Measurements from ENCODE around the gene ZSWIM8.

Gene ZSWIM8

GRCh38 chr10:73840056-73840402 lies 54.6 kb downstream of the ZSWIM8 start:
- DNase-seq = no peak
- CTCF ChIA-PET = interaction anchor here (1.5 to 18.8 kb wide), 3 partner anchors 7 to 44 kb away, joined by 3 to 452 read pairs (median 28); partner anchors contain the start of gene CAMK2G
- Histone ChIP-seq H3K27me3 (replicated peaks in 2 of 5; ENCODE audit: control insufficient read depth in 4 of 5, insufficient read depth in 5 of 5, low read length in 4 of 5) (no peaks in the 10 kb centered on the region), H3K36me3 (ENCODE audit: control insufficient read depth in 4 of 4, insufficient read depth in 4 of 4, low read length in 3 of 4) (peaks cover 17 to 89% (median 73%) of the 10 kb centered on the region in 4 experiments), H3K9me3 (ENCODE audit: control extremely low read depth in 1 of 5, control insufficient read depth in 4 of 5, insufficient read depth in 2 of 5, low read depth in 1 of 5, low read length in 4 of 5) (no peaks in the 10 kb centered on the region), H3K4me1 (ENCODE audit: control extremely low read depth in 1 of 4, control insufficient read depth in 4 of 4, insufficient read depth in 4 of 4, low read length in 3 of 4) (no peaks in the 10 kb centered on the region), H3K4me3 (ENCODE audit: control insufficient read depth in 1 of 7, extremely low read depth in 1 of 7, insufficient read depth in 4 of 7, low read depth in 2 of 7, low read length in 6 of 7) (no peak overlapping the region), H3K27ac (ENCODE audit: insufficient read depth in 1 of 2, low read depth in 1 of 2, low read length in 2 of 2, poor library complexity in 1 of 2, severe bottlenecking in 2 of 2) (no peak overlapping the region)
- POLR2A ChIA-PET = no interaction called here
- WGBS (ENCODE audit: insufficient coverage) = 94% methylated on average over 2 of the region's 4 CpGs

DNA sequence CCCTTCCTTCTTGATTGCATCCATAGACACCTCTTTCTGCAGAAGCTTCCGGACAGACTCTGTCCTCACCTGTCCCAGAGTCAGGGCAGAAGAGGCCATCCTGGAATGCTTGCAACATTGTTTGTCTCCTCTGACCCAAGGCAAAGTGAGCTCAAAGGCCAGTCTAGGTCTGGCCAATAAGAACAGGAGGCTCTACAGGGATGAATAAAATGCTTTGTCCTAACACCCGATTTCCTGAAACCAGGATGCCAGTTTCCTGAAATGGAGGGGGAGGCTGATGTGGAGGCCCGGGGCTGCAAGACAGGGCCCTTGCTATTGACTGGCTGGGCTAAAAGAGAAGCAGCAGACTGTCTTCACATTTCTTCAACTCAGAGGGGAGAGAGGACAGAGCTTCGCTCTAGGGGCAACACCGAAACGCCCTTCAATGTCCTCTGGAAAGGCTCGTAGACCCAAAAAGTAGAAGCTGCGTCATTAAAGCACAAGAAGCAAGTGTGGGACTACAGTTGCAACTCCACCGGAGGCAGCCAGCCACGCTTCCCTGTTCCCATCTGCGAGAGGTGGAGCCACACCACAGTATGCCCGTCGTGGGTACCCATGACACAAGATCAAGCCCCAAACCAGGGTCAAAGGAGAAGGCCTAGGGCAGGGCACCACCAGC lies 55.1 kb downstream of the ZSWIM8 start:
- POLR2A ChIA-PET = no interaction called here

DNA sequence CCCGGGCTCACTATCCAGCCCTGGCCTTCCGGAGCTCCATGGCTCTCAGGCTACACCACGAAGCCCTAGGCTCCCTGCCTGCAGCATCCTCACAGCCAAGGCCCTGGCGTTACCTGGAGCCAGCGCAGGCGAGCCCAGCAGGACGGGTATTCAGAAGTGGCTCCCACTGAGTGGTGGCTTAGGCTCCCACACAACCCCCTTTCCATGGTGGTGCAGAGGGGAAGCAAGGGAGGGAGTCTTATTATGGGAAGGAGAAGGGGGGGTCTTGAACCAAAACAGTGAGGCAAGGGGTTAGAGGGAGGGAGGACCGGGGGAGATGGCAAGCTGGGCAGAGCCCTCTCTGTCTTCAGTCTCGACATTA lies 55.6 kb downstream of the ZSWIM8 start:
- peaks cover 16 to 90% (median 75%) of the 10 kb centered on the region in 4 experiments for H3K36me3 ChIP-seq (ENCODE audit: control insufficient read depth in 4 of 4, insufficient read depth in 4 of 4, low read length in 3 of 4)
- ChIA-PET POLR2A (no interaction called here), CTCF (interaction anchor here (18.8 kb wide), 1 partner anchor 43 kb away, joined by 452 read pairs; the partner anchor contains the start of gene CAMK2G)
- no peak for DNase-seq
- H3K27ac ChIP-seq (ENCODE audit: insufficient read depth in 1 of 2, low read depth in 1 of 2, low read length in 2 of 2, poor library complexity in 1 of 2, severe bottlenecking in 2 of 2) = no peak overlapping the region
- 100% methylated on average over 3 of the region's 9 CpGs for WGBS (ENCODE audit: insufficient coverage)
- H3K27me3 ChIP-seq (replicated peaks in 2 of 5; ENCODE audit: control insufficient read depth in 4 of 5, insufficient read depth in 5 of 5, low read length in 4 of 5) = no peaks in the 10 kb centered on the region
- no peaks in the 10 kb centered on the region for H3K4me1 ChIP-seq (ENCODE audit: control extremely low read depth in 1 of 4, control insufficient read depth in 4 of 4, insufficient read depth in 4 of 4, low read length in 3 of 4)
- H3K9me3 ChIP-seq (ENCODE audit: control extremely low read depth in 1 of 5, control insufficient read depth in 4 of 5, insufficient read depth in 2 of 5, low read depth in 1 of 5, low read length in 4 of 5) = no peaks in the 10 kb centered on the region
- no peak overlapping the region for H3K4me3 ChIP-seq (ENCODE audit: control insufficient read depth in 1 of 7, extremely low read depth in 1 of 7, insufficient read depth in 4 of 7, low read depth in 2 of 7, low read length in 6 of 7)

More for the DNA sequence above, 55.1 kb downstream of the ZSWIM8 start:
- WGBS (ENCODE audit: insufficient coverage) = 98% methylated on average over 11 of the region's 13 CpGs
- no peaks in the 10 kb centered on the region for H3K9me3 ChIP-seq (ENCODE audit: control extremely low read depth in 1 of 5, control insufficient read depth in 4 of 5, insufficient read depth in 2 of 5, low read depth in 1 of 5, low read length in 4 of 5)
- CTCF ChIA-PET = interaction anchor here (1.5 to 18.8 kb wide), 3 partner anchors 7 to 43 kb away, joined by 3 to 452 read pairs (median 28); partner anchors contain the start of gene CAMK2G
- peaks cover 16 to 89% (median 74%) of the 10 kb centered on the region in 4 experiments for H3K36me3 ChIP-seq (ENCODE audit: control insufficient read depth in 4 of 4, insufficient read depth in 4 of 4, low read length in 3 of 4)
- no peak for DNase-seq
- H3K4me1 ChIP-seq (ENCODE audit: control extremely low read depth in 1 of 4, control insufficient read depth in 4 of 4, insufficient read depth in 4 of 4, low read length in 3 of 4) = no peaks in the 10 kb centered on the region
- no peak overlapping the region for H3K27ac ChIP-seq (ENCODE audit: insufficient read depth in 1 of 2, low read depth in 1 of 2, low read length in 2 of 2, poor library complexity in 1 of 2, severe bottlenecking in 2 of 2)
- no peak overlapping the region for H3K4me3 ChIP-seq (ENCODE audit: control insufficient read depth in 1 of 7, extremely low read depth in 1 of 7, insufficient read depth in 4 of 7, low read depth in 2 of 7, low read length in 6 of 7)
- H3K27me3 ChIP-seq (replicated peaks in 2 of 5; ENCODE audit: control insufficient read depth in 4 of 5, insufficient read depth in 5 of 5, low read length in 4 of 5) = no peaks in the 10 kb centered on the region

GRCh38 chr10:73841526-73842285 lies 56.3 kb downstream of the ZSWIM8 start:
- POLR2A ChIA-PET = no interaction called here
- H3K27ac ChIP-seq (ENCODE audit: insufficient read depth in 1 of 2, low read depth in 1 of 2, low read length in 2 of 2, poor library complexity in 1 of 2, severe bottlenecking in 2 of 2) = no peak overlapping the region
- 99% methylated on average over 9 of the region's 9 CpGs for WGBS (ENCODE audit: insufficient coverage)
- no peaks in the 10 kb centered on the region for H3K4me1 ChIP-seq (ENCODE audit: control extremely low read depth in 1 of 4, control insufficient read depth in 4 of 4, insufficient read depth in 4 of 4, low read length in 3 of 4)
- H3K27me3 ChIP-seq (replicated peaks in 2 of 5; ENCODE audit: control insufficient read depth in 4 of 5, insufficient read depth in 5 of 5, low read length in 4 of 5) = no peaks in the 10 kb centered on the region
- CTCF ChIA-PET = interaction anchor here (1.9 to 18.8 kb wide), 2 partner anchors 42 to 99 kb away, joined by 6 to 452 read pairs; partner anchors contain the start of gene CAMK2G
- no peak overlapping the region for H3K4me3 ChIP-seq (ENCODE audit: control insufficient read depth in 1 of 7, extremely low read depth in 1 of 7, insufficient read depth in 4 of 7, low read depth in 2 of 7, low read length in 6 of 7)
- DNase-seq = no peak
- H3K9me3 ChIP-seq (ENCODE audit: control extremely low read depth in 1 of 5, control insufficient read depth in 4 of 5, insufficient read depth in 2 of 5, low read depth in 1 of 5, low read length in 4 of 5) = no peaks in the 10 kb centered on the region
- H3K36me3 ChIP-seq (ENCODE audit: control insufficient read depth in 4 of 4, insufficient read depth in 4 of 4, low read length in 3 of 4) = peaks cover 14 to 90% (median 77%) of the 10 kb centered on the region in 4 experiments

- Histone ChIP-seq H3K27me3 (replicated peaks in 2 of 5; ENCODE audit: control insufficient read depth in 4 of 5, insufficient read depth in 5 of 5, low read length in 4 of 5) (no peaks in the 10 kb centered on the region), H3K36me3 (ENCODE audit: control insufficient read depth in 4 of 4, insufficient read depth in 4 of 4, low read length in 3 of 4) (peaks cover 19 to 90% (median 78%) of the 10 kb centered on the region in 4 experiments), H3K4me1 (ENCODE audit: control extremely low read depth in 1 of 4, control insufficient read depth in 4 of 4, insufficient read depth in 4 of 4, low read length in 3 of 4) (no peaks in the 10 kb centered on the region), H3K4me3 (ENCODE audit: control insufficient read depth in 1 of 7, extremely low read depth in 1 of 7, insufficient read depth in 4 of 7, low read depth in 2 of 7, low read length in 6 of 7) (no peak overlapping the region), H3K9me3 (ENCODE audit: control extremely low read depth in 1 of 5, control insufficient read depth in 4 of 5, insufficient read depth in 2 of 5, low read depth in 1 of 5, low read length in 4 of 5) (no peaks in the 10 kb centered on the region), H3K27ac (ENCODE audit: insufficient read depth in 1 of 2, low read depth in 1 of 2, low read length in 2 of 2, poor library complexity in 1 of 2, severe bottlenecking in 2 of 2) (no peak overlapping the region)
- no peak for DNase-seq
- ChIA-PET CTCF (interaction anchor here (1.9 to 18.8 kb wide), 3 partner anchors 24 to 98 kb away, joined by 6 to 452 read pairs (median 196); partner anchors contain the start of gene CAMK2G), POLR2A (no interaction called here)
- WGBS (ENCODE audit: insufficient coverage) = over 99% methylated on average over 11 of the region's 11 CpGs
These were observed 56.9 kb downstream of the ZSWIM8 start for GRCh38 chr10:73842349-73842748.

- H3K27ac ChIP-seq (ENCODE audit: insufficient read depth in 1 of 2, low read depth in 1 of 2, low read length in 2 of 2, poor library complexity in 1 of 2, severe bottlenecking in 2 of 2) = no peak overlapping the region
- H3K4me1 ChIP-seq (ENCODE audit: control extremely low read depth in 1 of 4, control insufficient read depth in 4 of 4, insufficient read depth in 4 of 4, low read length in 3 of 4) = no peaks in the 10 kb centered on the region
- POLR2A ChIA-PET = no interaction called here
- H3K36me3 ChIP-seq (ENCODE audit: control insufficient read depth in 4 of 4, insufficient read depth in 4 of 4, low read length in 3 of 4) = peaks cover 22 to 91% (median 78%) of the 10 kb centered on the region in 4 experiments
- H3K4me3 ChIP-seq (ENCODE audit: control insufficient read depth in 1 of 7, extremely low read depth in 1 of 7, insufficient read depth in 4 of 7, low read depth in 2 of 7, low read length in 6 of 7) = no peak overlapping the region
- H3K27me3 ChIP-seq (replicated peaks in 2 of 5; ENCODE audit: control insufficient read depth in 4 of 5, insufficient read depth in 5 of 5, low read length in 4 of 5) = no peaks in the 10 kb centered on the region
- CTCF ChIA-PET = interaction anchor here (1.9 to 18.8 kb wide), 3 partner anchors 23 to 97 kb away, joined by 6 to 452 read pairs (median 196); partner anchors contain the start of gene CAMK2G
- no peak for DNase-seq
- WGBS (ENCODE audit: insufficient coverage) = 61% methylated on average over 4 of the region's 5 CpGs
- H3K9me3 ChIP-seq (ENCODE audit: control extremely low read depth in 1 of 5, control insufficient read depth in 4 of 5, insufficient read depth in 2 of 5, low read depth in 1 of 5, low read length in 4 of 5) = no peaks in the 10 kb centered on the region
These were observed 57.9 kb downstream of the ZSWIM8 start for GRCh38 chr10:73843261-73843660.

DNA sequence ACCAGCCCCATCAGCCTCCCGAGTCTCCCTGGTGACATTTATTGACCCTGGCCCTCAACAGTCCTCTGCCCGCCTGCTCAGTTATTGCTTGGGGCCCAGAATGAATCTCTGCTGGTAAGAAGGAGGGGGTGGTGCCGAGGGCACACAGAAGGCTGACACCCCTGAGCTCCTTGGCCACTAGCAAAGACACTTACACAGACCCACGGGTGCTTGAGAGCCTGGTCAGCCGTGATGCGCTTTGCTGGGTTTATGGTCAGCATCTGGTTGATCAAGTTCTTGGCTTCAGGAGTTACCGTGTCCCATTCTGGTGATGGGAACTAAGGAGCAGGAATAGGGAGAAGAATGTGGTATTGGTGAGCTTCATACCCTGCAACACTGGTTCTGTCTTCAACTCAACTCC lies 61.6 kb downstream of the ZSWIM8 start:
- DNase-seq = no peak
- WGBS (ENCODE audit: insufficient coverage) = 93% methylated on average over 4 of the region's 7 CpGs

More for the DNA sequence above, 61.6 kb downstream of the ZSWIM8 start:
- POLR2A ChIA-PET = interaction anchor here (1.2 kb wide), 1 partner anchor 33 kb away, joined by 3 read pairs; no protein-coding TSS in a partner anchor
- Histone ChIP-seq H3K4me1 (ENCODE audit: control extremely low read depth in 1 of 4, control insufficient read depth in 4 of 4, insufficient read depth in 4 of 4, low read length in 3 of 4) (peaks cover 7 to 31% (median 19%) of the 10 kb centered on the region in 4 experiments), H3K4me3 (ENCODE audit: control insufficient read depth in 1 of 7, extremely low read depth in 1 of 7, insufficient read depth in 4 of 7, low read depth in 2 of 7, low read length in 6 of 7) (no peak overlapping the region), H3K27me3 (replicated peaks in 2 of 5; ENCODE audit: control insufficient read depth in 4 of 5, insufficient read depth in 5 of 5, low read length in 4 of 5) (no peaks in the 10 kb centered on the region), H3K9me3 (ENCODE audit: control extremely low read depth in 1 of 5, control insufficient read depth in 4 of 5, insufficient read depth in 2 of 5, low read depth in 1 of 5, low read length in 4 of 5) (no peaks in the 10 kb centered on the region), H3K36me3 (ENCODE audit: control insufficient read depth in 4 of 4, insufficient read depth in 4 of 4, low read length in 3 of 4) (peaks cover 24 to 77% (median 63%) of the 10 kb centered on the region in 4 experiments), H3K27ac (ENCODE audit: insufficient read depth in 1 of 2, low read depth in 1 of 2, low read length in 2 of 2, poor library complexity in 1 of 2, severe bottlenecking in 2 of 2) (no peak overlapping the region)
- CTCF ChIA-PET = interaction anchor here (0.6 to 18.8 kb wide), 6 partner anchors 9 to 94 kb away, joined by 3 to 452 read pairs (median 20); partner anchors contain the start of gene CAMK2G
